KOPT-K1 (cell line): ENCODE results near the gene EPHA4.

Experiments used
- H3K27ac ChIP-seq: fragments of 200-600 bp; sonication (generic); 2 replicates; pipeline ENCODE4 v1.5.1; 2016; ENCODE audit warnings: antibody characterized with exemption, mild to moderate bottlenecking, low read depth, low read length; ENCODE audit not compliant: poor library complexity, severe bottlenecking
- H3K36me3 ChIP-seq: fragments of 200-600 bp; sonication (generic); 2 replicates; pipeline ENCODE4 v1.5.1; 2017; ENCODE audit warnings: antibody characterized with exemption, mild to moderate bottlenecking, low read length, moderate library complexity; ENCODE audit not compliant: insufficient read depth
- H3K9me3 ChIP-seq: fragments of 200-600 bp; sonication (generic); 2 replicates; pipeline ENCODE4 v1.5.1; 2017; ENCODE audit warnings: antibody characterized with exemption, low read length, mild to moderate bottlenecking; ENCODE audit not compliant: insufficient read depth, poor library complexity, severe bottlenecking

Gene EPHA4

GRCh38 chr2:221490506-221491060, 81.5 kb downstream of the EPHA4 start:
- Histone ChIP-seq H3K27ac (no peak overlapping the region), H3K36me3 (no peaks in the 10 kb centered on the region), H3K9me3 (no peaks in the 10 kb centered on the region)

GRCh38 chr2:221488136-221488807, 83.8 kb downstream of the EPHA4 start:
- Histone ChIP-seq H3K27ac (no peak overlapping the region), H3K36me3 (no peaks in the 10 kb centered on the region), H3K9me3 (no peaks in the 10 kb centered on the region)

- Histone ChIP-seq H3K36me3 (no peaks in the 10 kb centered on the region), H3K9me3 (no peaks in the 10 kb centered on the region), H3K27ac (no peak overlapping the region)
These were observed 86.0 kb downstream of the EPHA4 start for GRCh38 chr2:221486106-221486505.

- Histone ChIP-seq H3K36me3 (no peaks in the 10 kb centered on the region), H3K27ac (no peak overlapping the region), H3K9me3 (no peaks in the 10 kb centered on the region)
These were observed 86.6 kb downstream of the EPHA4 start for GRCh38 chr2:221485503-221485870.

- no peak overlapping the region for H3K27ac ChIP-seq
- H3K9me3 ChIP-seq: no peaks in the 10 kb centered on the region
- H3K36me3 ChIP-seq: no peaks in the 10 kb centered on the region
These were observed 87.2 kb downstream of the EPHA4 start for GRCh38 chr2:221484761-221485502.

- no peaks in the 10 kb centered on the region for H3K9me3 ChIP-seq
- no peaks in the 10 kb centered on the region for H3K36me3 ChIP-seq
- H3K27ac ChIP-seq: no peak overlapping the region
These were observed 89.2 kb downstream of the EPHA4 start for GRCh38 chr2:221482666-221483455.

- H3K9me3 ChIP-seq: no peaks in the 10 kb centered on the region
- no peaks in the 10 kb centered on the region for H3K36me3 ChIP-seq
- H3K27ac ChIP-seq: no peak overlapping the region
These were observed 91.3 kb downstream of the EPHA4 start for GRCh38 chr2:221480821-221481220.

GRCh38 chr2:221480163-221480562, 91.9 kb downstream of the EPHA4 start:
- Histone ChIP-seq H3K27ac (no peak overlapping the region), H3K9me3 (no peaks in the 10 kb centered on the region), H3K36me3 (no peaks in the 10 kb centered on the region)

- H3K27ac ChIP-seq: no peak overlapping the region
- no peaks in the 10 kb centered on the region for H3K36me3 ChIP-seq
- no peaks in the 10 kb centered on the region for H3K9me3 ChIP-seq
These were observed 93.6 kb downstream of the EPHA4 start for GRCh38 chr2:221478485-221478863.

GRCh38 chr2:221477714-221478484, 94.2 kb downstream of the EPHA4 start:
- Histone ChIP-seq H3K9me3 (no peaks in the 10 kb centered on the region), H3K27ac (no peak overlapping the region), H3K36me3 (no peaks in the 10 kb centered on the region)

GRCh38 chr2:221476195-221476594, 95.9 kb downstream of the EPHA4 start:
- H3K36me3 ChIP-seq: no peaks in the 10 kb centered on the region
- H3K9me3 ChIP-seq: no peaks in the 10 kb centered on the region
- H3K27ac ChIP-seq: no peak overlapping the region

- no peaks in the 10 kb centered on the region for H3K36me3 ChIP-seq
- H3K9me3 ChIP-seq: no peaks in the 10 kb centered on the region
- H3K27ac ChIP-seq: no peak overlapping the region
These were observed 98.7 kb downstream of the EPHA4 start for GRCh38 chr2:221473451-221473850.

GRCh38 chr2:221468317-221468716, 103.8 kb downstream of the EPHA4 start:
- no peaks in the 10 kb centered on the region for H3K36me3 ChIP-seq
- H3K9me3 ChIP-seq: no peaks in the 10 kb centered on the region
- H3K27ac ChIP-seq: no peak overlapping the region

- H3K9me3 ChIP-seq: no peaks in the 10 kb centered on the region
- H3K27ac ChIP-seq: no peak overlapping the region
- no peaks in the 10 kb centered on the region for H3K36me3 ChIP-seq
These were observed 104.5 kb downstream of the EPHA4 start for GRCh38 chr2:221467610-221468009.
